GM18508 (cell line): ENCODE measurements around the gene CRB1.

Experiments
- ATAC-seq: cut with Tn5 transposase; IDR thresholded peaks from one replicate; pipeline ENCODE4 v1.9.1; 2021; ENCODE audit warnings: moderate number of reproducible peaks; ENCODE audit not compliant: insufficient read depth, unreplicated experiment

Gene CRB1

DNA sequence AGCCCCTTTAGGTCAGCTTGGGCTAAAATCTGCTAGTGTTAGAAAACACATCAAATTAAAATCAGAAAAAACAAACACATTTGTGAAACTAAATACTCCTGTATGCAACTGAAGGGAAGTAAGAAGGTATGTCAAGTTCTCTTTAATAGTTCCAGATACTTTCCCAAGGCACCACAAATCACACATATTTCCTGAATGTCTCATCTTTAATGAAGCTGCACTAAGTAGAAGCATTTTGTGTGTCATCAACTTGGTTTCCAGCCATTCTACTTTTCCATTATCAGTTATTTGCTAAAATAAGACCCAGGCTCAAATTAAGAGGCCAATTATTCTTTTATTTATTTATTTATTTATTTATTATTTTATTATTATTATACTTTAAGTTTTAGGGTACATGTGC is 34.7 kb downstream of the CRB1 start:
- ATAC-seq, result no peak

DNA sequence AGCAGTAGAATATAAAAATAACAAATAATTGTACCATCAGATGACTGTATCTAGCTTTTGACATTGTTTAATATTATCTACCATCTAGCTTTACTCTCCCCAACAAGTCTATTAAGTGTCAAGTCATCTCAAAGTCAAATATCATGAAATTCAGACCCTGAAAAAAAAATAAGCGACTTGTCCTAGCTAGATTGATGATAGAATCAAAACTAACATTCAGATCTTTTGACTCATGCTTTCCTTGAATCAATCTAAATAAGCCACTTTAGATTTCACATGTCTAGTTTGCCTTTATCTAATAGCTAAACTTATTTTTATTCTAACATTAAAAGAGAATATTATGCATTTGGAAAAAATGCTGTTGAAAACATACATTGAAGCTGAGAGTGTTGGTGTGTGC is 35.4 kb downstream of the CRB1 start:
- no peak for ATAC-seq

DNA sequence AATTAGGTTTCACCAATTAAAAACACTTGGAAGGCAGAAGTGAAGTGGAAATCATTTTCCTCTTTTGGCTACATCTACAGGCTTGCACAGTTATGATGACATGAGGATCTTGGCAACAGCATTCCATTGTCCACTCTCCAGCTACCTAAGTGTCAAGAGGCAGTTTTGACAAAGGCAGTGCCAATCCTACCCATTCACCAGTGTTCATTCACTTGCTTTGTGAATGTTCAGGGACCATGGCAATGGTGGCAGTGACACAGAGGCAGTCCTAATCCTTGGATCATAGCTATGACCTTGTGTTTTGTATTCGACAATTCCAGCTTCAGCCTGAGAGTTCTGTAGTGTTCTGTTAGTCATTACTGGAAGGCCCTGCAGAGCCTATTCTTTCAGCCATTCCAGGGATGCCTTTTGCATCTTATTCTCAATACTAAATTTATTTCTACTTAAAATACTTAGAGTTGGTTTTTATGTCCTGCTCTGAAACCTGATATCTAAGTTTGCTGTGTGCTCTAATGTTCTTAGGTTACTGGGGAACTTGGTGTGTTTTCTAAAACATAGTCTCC is 36.7 kb downstream of the CRB1 start:
- ATAC-seq, result no peak

DNA sequence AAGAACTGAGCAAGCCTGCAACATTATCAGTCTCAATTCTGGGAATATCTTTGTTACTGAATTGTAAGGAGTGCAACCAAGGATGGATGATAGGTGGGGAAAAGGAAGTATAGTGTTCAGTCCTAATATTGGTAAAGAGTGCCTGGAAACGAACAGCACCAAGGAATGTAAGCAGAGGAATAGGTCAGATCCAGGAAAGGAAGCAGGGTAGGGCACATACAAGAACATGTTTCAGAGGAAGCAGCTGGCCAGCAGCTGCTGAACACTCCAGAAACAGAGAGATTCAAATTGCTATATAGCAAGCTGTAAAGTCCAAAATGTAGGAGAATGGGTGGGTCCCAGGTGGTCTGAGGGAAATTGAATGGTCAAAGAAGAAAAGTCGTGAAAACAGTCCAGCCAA is 37.9 kb downstream of the CRB1 start:
- ATAC-seq, result no peak

DNA sequence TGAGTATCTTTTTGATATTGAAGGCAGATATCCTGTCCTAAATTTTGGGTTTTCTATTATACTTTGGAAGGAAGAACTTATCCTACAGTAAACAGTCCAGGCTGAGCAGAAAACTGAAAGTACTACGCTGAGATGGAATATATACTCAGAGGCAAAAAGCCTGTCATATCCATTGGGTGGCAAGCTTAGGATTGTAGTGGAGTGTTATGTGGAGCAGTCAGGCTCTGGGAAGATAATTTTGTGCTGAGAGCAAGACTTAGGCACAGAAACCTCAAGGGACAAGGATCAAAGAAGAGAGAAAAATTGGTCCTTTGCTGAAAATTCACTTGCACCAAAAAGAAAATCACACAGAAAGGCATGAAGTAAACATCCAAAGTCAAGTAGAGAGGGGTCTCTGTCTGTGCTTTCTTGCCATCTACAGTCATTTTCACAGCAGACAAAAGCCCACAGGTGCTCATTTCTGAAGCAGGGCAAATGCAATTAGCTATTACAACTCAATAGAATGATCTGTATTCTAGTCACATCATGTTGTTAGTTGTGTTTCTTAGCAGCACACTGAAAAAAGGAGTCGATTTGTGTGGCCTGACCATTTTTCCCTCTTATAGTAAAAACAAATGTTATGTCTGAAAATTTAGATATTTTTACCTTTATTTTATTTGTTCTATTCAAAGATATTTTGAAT is 38.5 kb downstream of the CRB1 start:
- ATAC-seq, result no peak

DNA sequence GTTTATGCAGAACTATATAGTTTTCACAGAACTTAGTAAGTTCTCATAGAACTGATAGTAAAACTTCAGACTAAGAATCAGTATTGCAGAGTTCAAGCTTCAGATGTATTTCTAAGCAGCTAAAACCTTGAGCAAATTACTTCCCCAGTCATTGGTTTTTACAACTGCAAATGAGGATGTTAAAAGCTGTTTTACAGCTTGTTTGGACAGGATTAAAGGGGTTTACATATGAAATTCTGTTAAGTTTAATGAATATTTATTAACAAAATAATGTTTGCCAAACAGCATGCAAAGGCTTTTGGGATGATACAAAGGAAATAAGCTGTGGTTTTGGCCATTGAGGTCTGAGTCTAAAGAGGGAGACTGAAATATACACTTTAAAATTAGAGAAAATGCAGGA is 39.1 kb downstream of the CRB1 start:
- ATAC-seq, result no peak

DNA sequence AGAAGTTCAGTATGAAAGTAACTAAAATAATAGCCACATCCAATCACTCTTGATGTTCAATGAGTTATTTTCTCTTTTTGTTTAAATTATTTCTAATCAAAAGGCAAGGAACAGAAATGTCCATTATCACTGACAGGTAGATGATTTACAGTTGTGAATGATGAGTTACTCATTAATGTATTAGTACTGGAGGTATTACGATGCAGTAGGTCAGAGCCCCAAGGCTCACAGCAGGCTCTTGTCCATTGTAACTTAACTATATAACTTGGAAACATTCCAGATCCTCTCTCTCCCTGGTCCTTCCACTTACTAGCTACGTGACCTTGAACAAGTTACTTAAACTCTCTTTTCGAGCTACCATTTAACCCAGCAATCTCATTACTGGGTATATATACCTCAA is 39.5 kb downstream of the CRB1 start:
- ATAC-seq, result no peak

DNA sequence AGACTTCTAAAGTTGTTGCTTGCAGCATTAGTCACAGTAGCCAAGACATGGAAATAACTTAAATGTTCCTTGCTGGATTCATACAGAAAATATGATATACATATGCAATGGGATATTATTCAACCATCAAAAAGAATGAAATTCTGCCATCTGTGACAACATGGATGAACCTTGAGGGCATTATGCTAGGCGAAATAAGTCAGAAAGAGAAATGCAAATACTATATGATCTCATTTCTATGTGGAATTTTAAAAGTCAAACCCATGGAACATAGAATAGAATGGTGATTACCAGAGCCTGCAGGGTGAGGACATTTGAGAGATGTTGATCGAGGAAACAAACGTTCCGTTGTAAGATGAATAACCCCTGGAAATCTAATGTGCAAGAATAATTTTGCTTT is 43.0 kb downstream of the CRB1 start:
- ATAC-seq, result no peak

DNA sequence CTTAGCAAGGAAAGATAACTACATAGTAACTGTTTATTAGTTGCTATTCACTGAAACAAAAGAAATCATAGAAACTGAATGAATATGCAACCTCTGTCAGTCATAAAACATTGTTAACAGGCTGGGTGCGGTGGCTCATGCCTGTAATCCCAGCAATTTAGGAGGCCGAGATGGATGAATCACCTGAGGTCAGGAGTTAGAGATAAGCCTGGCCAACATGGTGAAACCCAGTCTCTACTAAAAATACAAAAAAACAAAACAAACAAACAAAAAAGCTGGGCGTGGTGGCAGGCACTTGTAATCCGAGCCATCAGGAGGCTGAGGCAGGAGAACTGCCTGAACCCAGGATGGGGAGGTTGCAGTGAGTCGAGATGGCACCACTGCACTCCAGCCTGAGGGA is 44.1 kb downstream of the CRB1 start:
- ATAC-seq, result no peak

DNA sequence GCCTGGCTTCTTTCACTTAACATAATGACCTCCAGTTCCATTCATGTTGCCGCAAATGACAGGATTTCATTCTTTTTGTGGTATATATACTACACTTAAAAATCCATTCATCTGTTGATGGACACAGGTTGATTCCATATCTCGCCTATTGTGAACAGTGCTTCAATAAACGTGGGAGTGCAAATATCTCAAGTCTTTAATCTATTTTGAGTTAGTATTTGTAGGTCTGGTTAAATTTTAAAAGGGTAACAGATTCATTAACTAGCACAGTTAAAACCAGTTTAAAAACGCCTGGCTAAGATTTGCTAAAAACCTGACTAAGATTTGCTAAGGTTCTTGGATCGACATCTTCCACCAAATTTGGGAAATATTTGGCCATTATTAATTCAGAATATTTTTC is 45.7 kb downstream of the CRB1 start:
- ATAC-seq, result no peak

DNA sequence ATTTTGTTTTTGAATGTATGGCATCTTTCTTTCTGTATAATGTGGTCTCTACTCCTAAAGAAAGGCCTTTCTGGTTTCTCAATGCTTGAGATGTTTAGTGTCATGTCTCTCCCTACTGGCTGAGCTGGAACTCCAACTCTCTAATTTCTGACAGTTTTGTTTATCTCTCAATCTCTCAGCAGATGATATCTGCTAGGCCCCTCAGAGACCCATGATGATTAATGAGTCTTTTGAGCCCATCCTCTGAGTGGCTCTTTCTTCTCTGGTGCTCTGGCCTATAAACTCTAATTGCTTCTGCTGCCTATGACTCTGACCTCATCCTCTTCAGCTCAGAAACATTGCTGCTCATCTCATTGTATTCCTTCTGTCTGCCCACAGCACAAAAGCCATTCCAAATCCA is 46.6 kb downstream of the CRB1 start:
- ATAC-seq, result no peak

DNA sequence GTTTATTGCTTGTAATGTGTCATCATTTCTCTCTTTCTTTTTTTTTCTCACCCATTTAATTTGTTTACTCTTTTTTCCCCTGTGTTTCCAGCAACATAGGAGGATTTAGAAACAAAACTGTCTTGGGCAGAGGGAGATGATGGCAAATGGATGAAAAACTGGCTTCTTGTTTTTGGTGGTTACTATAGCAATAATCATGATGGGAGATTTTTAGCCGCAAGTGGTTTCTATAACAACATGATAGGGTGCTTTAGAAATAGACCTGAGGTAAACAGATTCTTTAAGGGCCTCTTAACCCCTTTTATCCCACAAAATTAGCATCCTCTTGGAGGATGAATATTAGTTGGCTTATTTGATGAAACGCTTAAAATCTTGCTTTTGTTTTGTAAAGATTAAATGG is 51.6 kb downstream of the CRB1 start:
- ATAC-seq, result no peak

DNA sequence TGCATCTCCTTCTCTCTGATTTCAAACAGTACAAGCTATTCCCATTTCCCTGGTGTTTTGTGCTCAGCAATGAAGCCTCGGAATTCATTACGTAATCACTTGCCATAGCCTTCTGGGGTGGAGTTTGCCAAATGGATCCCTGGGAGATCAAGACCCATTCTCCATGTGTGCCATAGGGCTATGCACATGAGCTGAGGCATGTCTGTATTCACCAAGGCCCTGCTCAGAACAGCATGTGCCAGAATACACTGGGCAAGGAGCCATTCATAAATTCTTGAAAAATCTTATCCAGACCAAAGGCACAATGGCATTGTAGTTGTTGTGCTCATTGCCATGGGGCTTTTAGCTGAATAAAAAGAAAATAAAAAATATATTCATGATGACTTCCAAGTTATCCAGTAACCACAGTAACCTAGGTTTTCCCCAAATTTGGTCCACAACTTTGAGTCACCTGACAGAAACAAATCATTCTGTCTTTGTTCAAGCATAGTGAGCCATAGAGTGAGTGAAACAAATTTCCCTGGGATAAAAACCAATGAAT is 53.0 kb downstream of the CRB1 start:
- no peak for ATAC-seq

DNA sequence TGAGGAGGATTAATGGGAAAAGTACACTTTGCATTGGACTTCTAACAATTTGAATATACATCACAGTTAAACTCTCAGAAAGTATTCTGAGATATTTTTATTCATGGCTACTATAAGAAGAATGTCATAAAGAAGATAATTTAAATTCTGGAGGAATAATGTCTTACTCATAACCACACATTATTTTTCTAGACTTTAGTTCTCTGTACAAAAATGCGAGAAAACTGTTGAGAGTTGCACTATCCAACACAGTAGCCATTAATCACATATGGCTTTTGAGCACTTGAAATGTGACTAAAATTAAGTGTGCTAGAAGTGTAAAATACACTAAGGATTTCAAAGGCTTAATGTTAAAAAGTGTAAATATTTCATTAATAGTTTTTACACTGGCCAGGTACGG is 53.8 kb downstream of the CRB1 start:
- ATAC-seq, result no peak

DNA sequence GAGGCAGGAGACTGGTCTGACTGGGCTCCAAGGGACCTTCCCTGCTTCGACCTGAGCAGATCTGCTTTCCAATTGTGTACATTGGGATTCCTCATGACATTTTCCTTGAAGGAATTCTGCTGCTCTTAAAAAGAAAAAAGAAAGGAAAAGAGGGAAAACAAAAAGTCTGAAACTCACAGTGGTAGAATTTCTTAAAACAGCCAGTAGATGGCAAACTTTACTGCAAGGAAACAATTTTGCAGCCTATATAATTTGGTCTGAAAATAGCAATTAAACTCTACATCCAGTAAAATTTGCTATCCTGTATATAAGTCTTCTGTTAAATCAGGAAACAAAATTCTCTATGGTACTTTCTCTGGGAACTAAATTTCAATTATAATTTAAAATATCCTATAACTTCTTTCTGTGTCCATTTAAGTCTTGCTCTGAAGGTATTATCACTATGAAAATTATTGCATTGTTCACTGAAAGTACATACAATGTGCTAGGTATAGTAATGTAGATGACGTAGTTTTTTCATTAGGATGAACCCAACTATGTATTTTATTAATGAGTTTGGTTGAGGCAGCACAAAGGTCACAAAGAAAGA is 59.8 kb downstream of the CRB1 start:
- ATAC-seq, result no peak

DNA sequence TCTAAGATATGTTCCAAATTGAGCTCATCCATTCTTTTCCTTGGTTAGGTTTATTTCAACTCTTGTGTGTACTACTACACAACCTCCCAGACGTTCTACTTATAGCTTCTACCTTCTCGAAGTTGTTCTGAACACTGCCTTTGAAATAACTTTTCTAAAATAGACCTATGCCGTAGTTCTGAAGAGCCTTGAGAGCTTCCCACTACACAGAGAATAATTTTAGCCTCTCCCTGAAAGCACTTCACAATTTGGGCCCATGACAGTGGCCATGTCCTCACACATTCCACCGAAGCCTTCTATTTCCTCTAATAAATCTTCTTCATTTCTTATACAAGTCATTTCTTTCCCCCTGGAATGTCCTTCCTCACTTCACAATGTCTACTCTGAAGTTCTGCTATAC is 62.2 kb downstream of the CRB1 start:
- no peak for ATAC-seq

DNA sequence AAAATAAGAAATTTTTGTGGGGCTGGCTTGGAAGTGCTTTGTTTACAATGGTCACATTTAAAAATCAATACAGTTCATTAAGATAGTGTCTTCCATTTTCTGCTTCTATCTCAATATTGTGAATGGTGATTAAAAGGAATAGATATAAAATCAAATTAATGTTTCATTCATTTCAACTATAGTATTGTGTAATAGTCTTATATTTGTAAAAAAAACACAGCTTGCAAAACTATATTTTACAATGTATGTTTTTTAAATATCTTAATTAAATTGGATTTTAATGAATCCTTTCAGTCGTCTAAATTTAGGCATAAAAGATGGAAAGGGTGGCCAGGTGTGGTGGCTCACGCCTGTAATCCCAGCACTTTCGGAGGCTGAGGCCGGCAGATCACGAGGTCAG is 63.5 kb downstream of the CRB1 start:
- ATAC-seq, result no peak

DNA sequence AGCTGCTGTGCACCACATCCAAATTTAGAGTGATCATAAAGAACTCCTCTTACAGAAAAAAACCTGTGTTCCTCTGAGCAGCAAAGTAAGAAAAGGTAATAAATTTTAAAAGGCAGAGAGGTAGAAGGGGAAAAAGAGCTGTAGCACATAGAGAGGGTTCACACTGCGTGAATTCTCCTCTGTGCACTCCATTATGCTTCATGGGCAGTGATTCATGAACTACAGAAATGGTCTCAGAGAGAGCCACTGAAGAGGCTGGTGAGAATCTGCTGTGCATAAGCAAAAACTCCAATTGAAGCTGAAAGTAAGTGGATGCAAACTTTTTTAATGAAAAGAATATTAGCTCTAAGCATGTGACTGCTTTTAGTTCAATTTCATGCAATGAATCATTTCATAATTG is 65.0 kb downstream of the CRB1 start:
- no peak for ATAC-seq

DNA sequence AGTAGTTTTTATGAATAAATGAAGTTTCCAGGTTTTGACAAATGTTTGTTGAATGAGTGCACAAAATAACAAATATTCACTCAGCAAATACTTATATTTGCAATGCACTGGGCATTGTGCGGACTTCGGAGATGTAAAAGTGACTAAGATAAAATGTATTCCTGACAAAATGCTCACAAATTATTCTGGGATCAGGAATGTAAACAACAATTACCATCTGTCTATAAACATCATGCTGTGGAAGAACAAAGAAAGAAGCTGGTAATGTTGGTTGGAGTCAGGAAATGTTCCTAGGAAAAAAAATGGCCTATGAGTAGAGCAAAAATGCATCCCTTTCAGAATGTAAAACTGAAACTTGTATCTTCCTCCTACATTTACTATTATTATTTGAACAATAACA is 68.5 kb downstream of the CRB1 start:
- no peak for ATAC-seq

DNA sequence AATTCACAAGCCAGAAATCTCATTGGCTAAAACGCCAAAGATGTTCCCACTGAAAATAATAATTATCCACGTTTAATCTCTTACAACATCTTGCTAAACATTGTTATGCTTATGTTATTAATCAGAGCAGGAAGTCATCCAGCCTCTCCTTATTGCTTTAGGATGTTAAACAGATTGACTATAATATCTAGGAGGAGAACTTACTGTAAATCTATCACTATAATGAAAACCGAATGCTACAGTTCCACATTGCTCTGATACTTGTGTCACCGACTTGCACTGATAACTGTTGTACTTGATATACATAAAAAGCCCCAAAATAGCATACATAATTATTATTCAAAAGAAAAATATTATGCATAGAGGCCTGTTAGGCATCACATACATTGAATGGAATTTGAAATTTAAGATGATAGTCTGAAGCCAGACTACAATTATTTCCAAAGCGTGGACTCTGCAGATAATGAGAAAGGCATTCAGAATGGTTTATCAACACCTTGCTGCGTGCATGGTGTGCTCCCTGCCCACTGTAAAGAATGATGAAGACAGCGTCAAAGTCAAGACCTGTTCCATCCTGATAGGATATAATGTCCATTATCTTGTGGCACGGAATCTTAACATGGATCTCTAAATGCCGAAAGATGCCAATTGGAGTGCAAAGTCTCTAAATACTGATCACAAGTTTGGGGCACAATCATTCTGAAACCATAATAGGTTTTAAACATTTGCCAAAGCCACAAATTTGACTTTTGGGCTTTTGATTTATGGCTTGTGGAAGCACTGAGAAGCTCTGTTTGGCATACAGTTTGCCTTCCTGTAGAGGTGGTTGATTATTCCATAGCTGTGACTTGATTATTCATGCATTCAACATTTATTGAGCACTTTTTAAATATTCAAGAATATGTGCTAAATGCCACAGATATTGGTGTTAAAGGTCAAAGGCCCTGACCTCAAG is 71.3 kb downstream of the CRB1 start:
- no peak for ATAC-seq

DNA sequence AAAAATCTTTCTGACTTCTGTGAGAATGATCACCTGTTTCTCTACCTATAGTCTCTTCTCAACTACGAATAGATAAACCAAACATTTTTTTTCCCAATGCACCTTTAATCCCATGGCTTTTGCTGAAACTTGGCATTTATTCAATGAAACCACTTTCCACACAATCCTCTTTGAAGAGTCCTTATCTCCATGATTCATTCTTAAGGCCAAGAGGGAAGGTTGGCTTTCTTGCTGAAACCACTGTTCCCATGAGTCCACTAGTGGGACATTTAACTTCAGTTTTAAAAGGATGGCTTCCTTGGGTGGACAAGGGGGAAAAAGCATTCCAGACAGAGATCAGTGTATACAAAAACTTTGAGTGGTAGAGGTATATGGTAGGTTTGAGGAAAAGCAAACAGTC is 73.6 kb downstream of the CRB1 start:
- ATAC-seq, result no peak
